Measurements from ENCODE around the gene BHLHE23. TPM values are rescaled to one million over a fixed set of nuclear protein-coding genes. Genes with fewer than 3 reads are reported as not detected.

The BHLHE23 gene
- total RNA-seq, 1 donor from 2014 or later, result not detected

DNA sequence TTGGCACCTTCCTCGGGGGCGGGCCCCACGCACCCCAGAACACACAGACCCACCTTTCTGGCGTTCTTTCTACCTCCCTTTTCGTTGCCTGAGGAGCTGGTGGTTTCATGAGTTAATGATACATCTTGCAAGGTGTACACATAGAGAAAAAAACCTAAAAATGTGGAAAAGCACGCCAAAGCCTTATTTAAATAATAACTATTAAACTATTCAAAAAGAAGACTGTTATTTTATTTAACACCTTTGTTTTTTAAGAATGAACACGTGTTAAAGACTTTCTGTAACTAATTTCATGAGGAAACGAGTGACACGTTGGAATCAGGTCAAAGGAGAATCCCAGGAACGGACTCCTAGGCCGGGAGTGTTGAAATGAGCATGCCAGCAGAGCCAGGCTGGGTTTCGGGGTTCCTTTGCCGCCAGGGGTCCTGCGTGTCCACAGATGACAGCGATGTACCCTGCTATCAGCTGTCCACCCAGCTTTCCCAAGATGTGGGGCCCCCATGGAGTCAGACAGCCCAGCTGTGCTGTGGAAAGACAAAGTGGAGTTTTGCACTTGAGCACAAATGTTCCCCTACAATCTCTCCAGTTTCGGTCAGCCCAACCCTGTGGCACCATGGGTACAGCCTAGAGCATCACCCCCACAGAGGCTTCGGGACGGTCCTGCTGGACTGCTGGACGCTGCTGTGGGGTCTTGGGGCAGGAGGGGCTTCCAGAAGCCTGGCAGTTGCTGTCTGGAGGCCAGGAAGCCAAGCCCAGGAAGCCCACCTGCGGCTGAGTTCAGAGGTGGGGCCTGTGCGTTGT is 38.2 kb downstream of the BHLHE23 start:
- Mint-ChIP-seq H3K9me3 (ENCODE audit: low read depth) (no peaks in the 10 kb centered on the region), H3K36me3 (ENCODE audit: low read depth) (no peaks in the 10 kb centered on the region), H3K4me3 (ENCODE audit: unreplicated experiment) (no peak overlapping the region), H3K27me3 (ENCODE audit: low read depth) (peaks cover 35% of the 10 kb centered on the region), H3K4me1 (ENCODE audit: low read depth) (peaks cover 3% of the 10 kb centered on the region), H3K27ac (ENCODE audit: unreplicated experiment) (no peak overlapping the region)
- TF ChIP-seq, protein P1, sequence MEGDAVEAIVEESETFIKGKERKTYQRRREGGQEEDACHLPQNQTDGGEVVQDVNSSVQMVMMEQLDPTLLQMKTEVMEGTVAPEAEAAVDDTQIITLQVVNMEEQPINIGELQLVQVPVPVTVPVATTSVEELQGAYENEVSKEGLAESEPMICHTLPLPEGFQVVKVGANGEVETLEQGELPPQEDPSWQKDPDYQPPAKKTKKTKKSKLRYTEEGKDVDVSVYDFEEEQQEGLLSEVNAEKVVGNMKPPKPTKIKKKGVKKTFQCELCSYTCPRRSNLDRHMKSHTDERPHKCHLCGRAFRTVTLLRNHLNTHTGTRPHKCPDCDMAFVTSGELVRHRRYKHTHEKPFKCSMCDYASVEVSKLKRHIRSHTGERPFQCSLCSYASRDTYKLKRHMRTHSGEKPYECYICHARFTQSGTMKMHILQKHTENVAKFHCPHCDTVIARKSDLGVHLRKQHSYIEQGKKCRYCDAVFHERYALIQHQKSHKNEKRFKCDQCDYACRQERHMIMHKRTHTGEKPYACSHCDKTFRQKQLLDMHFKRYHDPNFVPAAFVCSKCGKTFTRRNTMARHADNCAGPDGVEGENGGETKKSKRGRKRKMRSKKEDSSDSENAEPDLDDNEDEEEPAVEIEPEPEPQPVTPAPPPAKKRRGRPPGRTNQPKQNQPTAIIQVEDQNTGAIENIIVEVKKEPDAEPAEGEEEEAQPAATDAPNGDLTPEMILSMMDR (IDR thresholded peaks at IDR 0.05), result no peak
- no peak for DNase-seq (ENCODE audit: low spot score)

DNA sequence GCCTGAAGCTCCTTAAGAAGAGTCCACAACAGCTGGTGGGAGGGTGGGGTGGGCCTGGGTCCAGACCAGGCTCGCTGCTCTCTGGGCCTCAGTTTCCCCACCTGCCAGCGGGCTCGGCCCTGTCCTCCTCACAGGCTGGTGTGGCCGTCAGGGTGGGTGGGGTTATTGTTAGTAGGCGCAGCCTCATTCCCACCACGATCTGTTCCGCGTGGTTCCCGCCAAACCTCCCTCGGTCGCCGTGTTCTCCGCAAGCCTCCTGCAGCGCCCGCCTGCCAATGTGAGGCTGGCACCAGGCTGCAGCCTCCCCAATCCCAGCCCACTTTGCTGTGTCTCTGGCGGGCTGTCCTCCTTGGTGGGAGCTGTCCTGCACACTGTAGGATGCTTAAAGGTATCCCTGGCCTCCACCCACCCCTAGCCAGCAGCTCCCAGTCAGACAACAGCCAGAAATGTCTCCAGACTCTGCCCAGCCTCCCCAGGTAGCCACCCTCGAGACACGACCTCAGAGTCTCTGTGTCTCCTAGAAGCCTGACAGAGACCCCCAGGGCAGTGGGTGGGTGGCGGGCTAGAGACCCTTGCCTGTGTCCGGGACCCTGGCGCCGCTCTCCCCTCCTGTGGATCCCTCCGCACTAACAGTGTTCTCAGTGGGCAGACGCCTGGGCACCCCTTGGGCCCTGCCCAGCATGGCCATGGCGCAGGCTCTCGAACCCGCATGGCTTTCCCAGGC is 39.0 kb downstream of the BHLHE23 start:
- no peak for DNase-seq (ENCODE audit: low spot score)
- TF ChIP-seq, protein P1 (IDR thresholded peaks at IDR 0.05), result no peak
- Mint-ChIP-seq H3K27ac (ENCODE audit: unreplicated experiment) (no peak overlapping the region), H3K4me1 (ENCODE audit: low read depth) (peaks cover 3% of the 10 kb centered on the region), H3K36me3 (ENCODE audit: low read depth) (no peaks in the 10 kb centered on the region), H3K9me3 (ENCODE audit: low read depth) (no peaks in the 10 kb centered on the region), H3K4me3 (ENCODE audit: unreplicated experiment) (no peak overlapping the region), H3K27me3 (ENCODE audit: low read depth) (peaks cover 30% of the 10 kb centered on the region)

DNA sequence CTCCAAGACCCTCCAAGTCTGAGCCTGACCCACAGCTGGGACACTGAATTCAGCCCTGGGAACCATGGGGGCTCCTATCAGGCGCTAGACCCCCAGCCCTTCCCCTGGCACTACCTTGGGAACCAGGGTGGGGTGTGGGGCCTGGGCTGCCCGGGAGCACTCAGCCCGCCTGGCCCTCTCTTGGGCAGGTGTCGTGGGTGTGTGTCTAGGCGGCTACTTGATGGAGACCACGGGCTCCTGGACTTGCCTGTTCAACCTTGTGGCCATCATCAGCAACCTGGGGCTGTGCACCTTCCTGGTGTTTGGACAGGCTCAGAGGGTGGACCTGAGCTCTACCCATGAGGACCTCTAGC is 39.6 kb downstream of the BHLHE23 start:
- H3K4me3 Mint-ChIP-seq (ENCODE audit: unreplicated experiment), result no peak overlapping the region
- no peak for DNase-seq (ENCODE audit: low spot score)
- H3K4me1 Mint-ChIP-seq (ENCODE audit: low read depth), result no peaks in the 10 kb centered on the region
- no peaks in the 10 kb centered on the region for H3K9me3 Mint-ChIP-seq (ENCODE audit: low read depth)
- no peak overlapping the region for H3K27ac Mint-ChIP-seq (ENCODE audit: unreplicated experiment)
- peaks cover 26% of the 10 kb centered on the region for H3K27me3 Mint-ChIP-seq (ENCODE audit: low read depth)
- TF ChIP-seq, protein P1 (IDR thresholded peaks at IDR 0.05), result no peak
- H3K36me3 Mint-ChIP-seq (ENCODE audit: low read depth), result no peaks in the 10 kb centered on the region

DNA sequence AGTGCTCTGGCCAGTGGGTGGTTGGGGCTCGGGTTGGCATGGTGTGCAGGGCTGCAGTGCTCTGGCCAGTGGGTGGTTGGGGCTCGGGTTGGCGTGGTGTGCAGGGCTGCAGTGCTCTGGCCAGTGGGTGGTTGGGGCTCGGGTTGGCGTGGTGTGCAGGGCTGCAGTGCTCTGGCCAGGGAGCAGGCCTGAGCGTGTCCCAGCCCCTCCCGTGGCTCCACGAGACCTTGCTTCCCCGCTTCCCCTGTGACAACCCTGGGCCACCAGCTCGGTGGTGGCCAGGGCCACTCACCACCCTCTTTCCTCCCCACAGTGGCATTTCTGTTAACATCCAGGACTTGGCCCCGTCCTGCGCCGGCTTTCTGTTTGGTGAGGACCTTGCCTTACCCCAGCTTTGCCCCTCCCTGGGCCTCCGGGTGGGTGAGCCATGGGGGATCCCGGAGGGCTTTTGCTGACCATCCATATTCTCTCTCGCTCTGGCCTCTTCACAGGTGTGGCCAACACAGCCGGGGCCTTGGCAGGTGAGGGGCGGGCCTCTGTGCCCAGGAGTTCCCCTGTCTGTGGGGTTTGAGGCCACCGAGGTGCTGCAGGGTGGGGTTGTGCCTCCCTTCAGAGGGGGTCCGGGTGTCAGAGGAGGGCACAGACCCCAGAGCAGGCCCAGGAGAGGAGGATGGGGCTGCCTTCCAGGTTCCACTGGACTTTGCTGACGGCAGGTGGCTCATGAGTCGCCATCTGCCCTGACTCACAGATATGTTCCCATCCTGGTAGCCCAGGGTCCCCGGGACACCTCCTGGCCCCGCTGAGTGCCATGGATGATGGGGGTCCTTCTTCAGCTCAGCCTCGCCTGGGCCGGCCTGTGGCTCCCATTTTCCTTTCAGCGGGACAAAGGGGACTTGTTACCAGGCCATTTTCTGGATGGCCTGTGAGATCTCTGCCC is 40.3 kb downstream of the BHLHE23 start:
- DNase-seq (ENCODE audit: low spot score), result no peak
- Mint-ChIP-seq H3K9me3 (ENCODE audit: low read depth) (no peaks in the 10 kb centered on the region), H3K36me3 (ENCODE audit: low read depth) (no peaks in the 10 kb centered on the region), H3K27ac (ENCODE audit: unreplicated experiment) (no peak overlapping the region), H3K4me3 (ENCODE audit: unreplicated experiment) (no peak overlapping the region), H3K27me3 (ENCODE audit: low read depth) (peaks cover 21% of the 10 kb centered on the region), H3K4me1 (ENCODE audit: low read depth) (no peaks in the 10 kb centered on the region)
- TF ChIP-seq, protein P1 (IDR thresholded peaks at IDR 0.05), result no peak

DNA sequence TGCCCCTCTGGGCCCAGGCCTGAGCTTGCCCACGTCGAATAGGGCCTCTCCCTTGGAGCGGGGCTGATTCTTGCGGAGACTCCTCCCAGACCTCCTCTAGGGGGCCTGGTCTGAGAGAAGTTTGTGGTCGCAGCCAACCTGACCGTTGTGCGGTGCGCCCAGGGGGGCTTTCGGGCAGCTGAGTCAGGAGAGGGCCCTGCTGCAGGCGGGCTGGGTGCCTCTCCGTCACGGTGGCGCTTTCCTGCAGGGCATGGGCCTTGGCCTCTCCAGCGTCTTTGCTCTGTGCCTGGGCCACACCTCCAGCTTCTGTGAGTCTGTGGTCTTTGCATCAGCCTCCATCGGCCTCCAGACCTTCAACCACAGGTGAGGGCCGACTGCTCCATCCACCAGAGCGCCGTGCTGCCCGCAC is 41.4 kb downstream of the BHLHE23 start:
- TF ChIP-seq, protein P1 (IDR thresholded peaks at IDR 0.05), result no peak
- Mint-ChIP-seq H3K9me3 (ENCODE audit: low read depth) (no peaks in the 10 kb centered on the region), H3K27ac (ENCODE audit: unreplicated experiment) (no peak overlapping the region), H3K4me1 (ENCODE audit: low read depth) (no peaks in the 10 kb centered on the region), H3K36me3 (ENCODE audit: low read depth) (no peaks in the 10 kb centered on the region), H3K4me3 (ENCODE audit: unreplicated experiment) (no peak overlapping the region), H3K27me3 (ENCODE audit: low read depth) (peaks cover 18% of the 10 kb centered on the region)
- no peak for DNase-seq (ENCODE audit: low spot score)

All from chondrocyte (in vitro differentiated cells).